PFSK-1 (cell line): ENCODE data around the gene RAX.

Source experiments
- FOXP2 ChIP-seq: optimal IDR thresholded peaks from 2 replicates; pipeline ENCODE3; 2011; ENCODE audit warnings: borderline replicate concordance, control low read depth, inconsistent platforms; ENCODE audit not compliant: insufficient read depth; ENCODE audit errors: extremely low read length, extremely low read depth
- POLR2AphosphoS5 ChIP-seq: IDR thresholded peaks from 2 replicates; pipeline ENCODE4 v1.6.1; 2012; ENCODE audit warnings: low read depth, mild to moderate bottlenecking, control low read depth, low read length, moderate library complexity
- REST ChIP-seq, 2 experiments: IDR thresholded peaks; 2 replicates each; pipeline versions ENCODE4 v1.6.1 to v1.8.0; 2011 to 2012; ENCODE audit warnings: low read depth in 2 of 2, low read length in 2 of 2, control low read depth in 1 of 2, inconsistent platforms in 1 of 2, mild to moderate bottlenecking in 1 of 2, moderate library complexity in 1 of 2; ENCODE audit not compliant: insufficient read depth in 1 of 2
- SIN3A ChIP-seq: IDR thresholded peaks from 2 replicates; pipeline ENCODE4 v1.6.1; 2012; ENCODE audit warnings: mild to moderate bottlenecking, low read length, moderate library complexity, borderline replicate concordance; ENCODE audit not compliant: insufficient read depth
- TAF1 ChIP-seq: IDR thresholded peaks from 2 replicates; pipeline ENCODE4 v1.6.1; 2012; ENCODE audit warnings: low read length, control low read depth, borderline replicate concordance; ENCODE audit not compliant: insufficient read depth

The RAX gene

GRCh38 chr18:59267503-59268126 lies 5.6 kb downstream of the RAX start:
- TF ChIP-seq TAF1 (no peak), POLR2AphosphoS5 (no peak), FOXP2 (no peak), SIN3A (no peak), REST (IDR thresholded peaks at IDR 0.05; ENCODE audit: insufficient read depth in 1 of 2, low read depth in 2 of 2, low read length in 2 of 2) (no peak)

GRCh38 chr18:59266886-59267502 lies 6.3 kb downstream of the RAX start:
- TF ChIP-seq REST (IDR thresholded peaks at IDR 0.05; ENCODE audit: insufficient read depth in 1 of 2, low read depth in 2 of 2, low read length in 2 of 2) (no peak), POLR2AphosphoS5 (no peak), FOXP2 (no peak), SIN3A (no peak), TAF1 (no peak)

- TF ChIP-seq FOXP2 (no peak), TAF1 (no peak), REST (IDR thresholded peaks at IDR 0.05; ENCODE audit: insufficient read depth in 1 of 2, low read depth in 2 of 2, low read length in 2 of 2) (no peak), POLR2AphosphoS5 (no peak), SIN3A (no peak)
These were observed 6.8 kb downstream of the RAX start for GRCh38 chr18:59266459-59266858.

GRCh38 chr18:59265974-59266369 lies 7.3 kb downstream of the RAX start:
- TF ChIP-seq REST (IDR thresholded peaks at IDR 0.05; ENCODE audit: insufficient read depth in 1 of 2, low read depth in 2 of 2, low read length in 2 of 2) (no peak), POLR2AphosphoS5 (no peak), TAF1 (no peak), FOXP2 (no peak), SIN3A (no peak)
